Smooth muscle cell (in vitro differentiated cells): ENCODE results near the gene COL3A1. TPM values are rescaled to one million over a fixed set of nuclear protein-coding genes. Genes with fewer than 3 reads are reported as not detected.
A peak's percentile ranks its signal among the peaks of the same experiment; 100 is the strongest.

Experiments used
- DNase-seq: peaks from one replicate; lab custom pipeline; 2025; ENCODE audit not compliant: unreplicated experiment; lab: John Stamatoyannopoulos, UW
- H2AFZ ChIP-seq: fragments of 200-600 bp; sonication (generic); 2 replicates; pipeline ENCODE4 v1.6.0; 2016; ENCODE audit warnings: antibody characterized with exemption, low read depth, mild to moderate bottlenecking
- H3F3A ChIP-seq: fragments of 200-600 bp; sonication (generic); 2 replicates; pipeline ENCODE4 v1.6.0; 2017; ENCODE audit warnings: antibody characterized with exemption, low read depth
- H3K27ac ChIP-seq: fragments of 200-600 bp; sonication (generic); 2 replicates; pipeline ENCODE4 v1.5.1; 2016; ENCODE audit warnings: low read depth, mild to moderate bottlenecking
- H3K27me3 ChIP-seq: fragments of 200-600 bp; sonication (generic); 2 replicates; pipeline ENCODE4 v1.6.1; 2016; ENCODE audit warnings: low read depth, mild to moderate bottlenecking
- H3K36me3 ChIP-seq: fragments of 200-600 bp; sonication (generic); 2 replicates; pipeline ENCODE4 v1.5.1; 2016; ENCODE audit warnings: low read depth
- H3K4me1 ChIP-seq: fragments of 200-600 bp; sonication (generic); 2 replicates; pipeline ENCODE4 v1.5.1; 2016; ENCODE audit warnings: low read depth
- H3K4me2 ChIP-seq: fragments of 200-600 bp; sonication (generic); 2 replicates; pipeline ENCODE4 v1.6.0; 2016; ENCODE audit warnings: mild to moderate bottlenecking
- H3K4me3 ChIP-seq: fragments of 200-600 bp; sonication (generic); 2 replicates; pipeline ENCODE4 v1.5.1; 2016; ENCODE audit warnings: mild to moderate bottlenecking
- H3K79me2 ChIP-seq: fragments of 200-600 bp; sonication (generic); 2 replicates; pipeline ENCODE4 v1.6.0; 2016; ENCODE audit warnings: low read depth, mild to moderate bottlenecking
- H3K9ac ChIP-seq: fragments of 200-600 bp; sonication (generic); 2 replicates; pipeline ENCODE4 v1.6.0; 2016; ENCODE audit warnings: low read depth
- H3K9me3 ChIP-seq: fragments of 200-600 bp; sonication (generic); replicated peaks from 2 replicates; pipeline ENCODE4 v1.5.1; 2016; ENCODE audit warnings: low read depth
- H4K20me1 ChIP-seq: fragments of 200-600 bp; sonication (generic); 2 replicates; pipeline ENCODE4 v1.6.0; 2016; ENCODE audit warnings: low read depth
- WGBS: methylation state at CpG from one replicate; pipeline ENCODE4 v1.1.7; 2016; ENCODE audit warnings: low lambda C conversion rate; 5-methylcytosine and 5-hydroxymethylcytosine counted together
- polyA plus RNA-seq: library from polyadenylated mRNA; unstranded; fragments of >200 nt; fragmentation: Nextera tagmentation; extraction: Ambion mirVana; gene quantifications from 2 replicates; pipeline ENCODE4 v1.2.1, GENCODE V29; 2016
- total RNA-seq: library from RNA; depleted of rRNA; stranded (reverse); fragments of >200 nt; gene quantifications from 2 replicates; pipeline ENCODE4 v1.2.3, GENCODE V29; 2014
- TF ChIP-seq, protein P1 (sequence below): fragments of 200-600 bp; sonication (generic); IDR thresholded peaks from 2 replicates; pipeline ENCODE4 v1.5.1; 2017; ENCODE audit warnings: borderline replicate concordance, mild to moderate bottlenecking, antibody characterized with exemption; ENCODE audit not compliant: insufficient read depth, poor library complexity, severe bottlenecking

Gene COL3A1
- total and polyA plus RNA-seq, 2 experiments from 2014 or later = 10,359 to 11,807 TPM

DNA sequence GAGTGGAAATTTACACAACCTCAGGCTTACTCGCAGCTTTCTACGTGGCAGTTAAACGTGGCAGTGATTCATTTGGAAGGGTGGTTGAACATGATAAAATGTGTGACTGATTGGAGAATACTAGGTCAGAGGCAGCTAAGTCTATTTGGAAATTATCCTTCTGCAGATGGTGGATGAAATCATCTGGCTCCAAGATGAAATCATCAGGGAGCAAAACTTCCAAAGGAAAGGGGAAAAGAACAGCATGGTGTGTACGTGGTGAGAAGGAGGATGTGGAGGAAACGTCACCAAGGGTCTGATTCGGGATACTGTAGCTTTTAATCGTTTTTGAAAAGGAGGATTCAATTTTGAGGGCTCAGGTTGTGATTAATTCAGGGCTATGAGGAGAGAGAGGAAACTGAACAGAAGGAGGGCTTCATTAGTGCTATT, 47.9 kb downstream of the COL3A1 start:
- Histone ChIP-seq H3K4me1 (peaks cover 26% of the 10 kb centered on the region), H3K9ac (peak overlapping the region; percentile 94), H3K27me3 (no peaks in the 10 kb centered on the region), H3F3A (peaks cover 66% of the 10 kb centered on the region), H3K4me2 (peak overlapping the region; percentile 60), H3K27ac (peak overlapping the region; percentile 99), H3K79me2 (no peaks in the 10 kb centered on the region), H2AFZ (no peak overlapping the region), H4K20me1 (no peaks in the 10 kb centered on the region), H3K36me3 (no peaks in the 10 kb centered on the region), H3K4me3 (no peak overlapping the region), H3K9me3 (no peaks in the 10 kb centered on the region)
- 29% methylated on average over 7 of the region's 7 CpGs for WGBS
- TF ChIP-seq, protein P1, sequence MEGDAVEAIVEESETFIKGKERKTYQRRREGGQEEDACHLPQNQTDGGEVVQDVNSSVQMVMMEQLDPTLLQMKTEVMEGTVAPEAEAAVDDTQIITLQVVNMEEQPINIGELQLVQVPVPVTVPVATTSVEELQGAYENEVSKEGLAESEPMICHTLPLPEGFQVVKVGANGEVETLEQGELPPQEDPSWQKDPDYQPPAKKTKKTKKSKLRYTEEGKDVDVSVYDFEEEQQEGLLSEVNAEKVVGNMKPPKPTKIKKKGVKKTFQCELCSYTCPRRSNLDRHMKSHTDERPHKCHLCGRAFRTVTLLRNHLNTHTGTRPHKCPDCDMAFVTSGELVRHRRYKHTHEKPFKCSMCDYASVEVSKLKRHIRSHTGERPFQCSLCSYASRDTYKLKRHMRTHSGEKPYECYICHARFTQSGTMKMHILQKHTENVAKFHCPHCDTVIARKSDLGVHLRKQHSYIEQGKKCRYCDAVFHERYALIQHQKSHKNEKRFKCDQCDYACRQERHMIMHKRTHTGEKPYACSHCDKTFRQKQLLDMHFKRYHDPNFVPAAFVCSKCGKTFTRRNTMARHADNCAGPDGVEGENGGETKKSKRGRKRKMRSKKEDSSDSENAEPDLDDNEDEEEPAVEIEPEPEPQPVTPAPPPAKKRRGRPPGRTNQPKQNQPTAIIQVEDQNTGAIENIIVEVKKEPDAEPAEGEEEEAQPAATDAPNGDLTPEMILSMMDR = no peak
- DNase-seq = no peak

DNA sequence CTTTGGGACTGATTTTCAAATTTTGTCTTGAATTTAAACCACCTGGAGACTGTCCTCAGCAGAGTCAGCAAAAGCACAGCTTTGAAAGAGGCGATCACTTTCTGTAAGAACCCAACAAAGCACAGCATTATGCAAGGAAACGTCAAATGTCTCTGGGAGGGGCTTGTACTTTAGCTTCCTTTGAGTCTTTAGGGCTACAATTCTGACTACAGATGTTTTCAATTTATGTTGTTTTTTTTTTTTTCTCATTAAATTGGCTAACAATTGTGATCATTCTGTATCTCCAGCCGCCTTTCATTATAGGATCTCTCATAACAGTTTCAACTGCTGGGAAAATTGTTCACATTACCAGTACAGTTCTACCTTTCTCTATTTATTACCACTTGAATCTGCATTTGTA, 48.3 kb downstream of the COL3A1 start:
- Histone ChIP-seq H3K79me2 (no peaks in the 10 kb centered on the region), H2AFZ (no peak overlapping the region), H3K9ac (peak overlapping the region; percentile 76), H3K9me3 (no peaks in the 10 kb centered on the region), H4K20me1 (no peaks in the 10 kb centered on the region), H3K27ac (peak overlapping the region; percentile 99), H3K4me3 (no peak overlapping the region), H3K4me2 (peak overlapping the region; percentile 60), H3F3A (peaks cover 61% of the 10 kb centered on the region), H3K4me1 (peaks cover 26% of the 10 kb centered on the region), H3K36me3 (no peaks in the 10 kb centered on the region), H3K27me3 (no peaks in the 10 kb centered on the region)
- WGBS = 53% methylated on average over 3 of the region's 3 CpGs
- TF ChIP-seq, protein P1 = no peak
- no peak for DNase-seq

DNA sequence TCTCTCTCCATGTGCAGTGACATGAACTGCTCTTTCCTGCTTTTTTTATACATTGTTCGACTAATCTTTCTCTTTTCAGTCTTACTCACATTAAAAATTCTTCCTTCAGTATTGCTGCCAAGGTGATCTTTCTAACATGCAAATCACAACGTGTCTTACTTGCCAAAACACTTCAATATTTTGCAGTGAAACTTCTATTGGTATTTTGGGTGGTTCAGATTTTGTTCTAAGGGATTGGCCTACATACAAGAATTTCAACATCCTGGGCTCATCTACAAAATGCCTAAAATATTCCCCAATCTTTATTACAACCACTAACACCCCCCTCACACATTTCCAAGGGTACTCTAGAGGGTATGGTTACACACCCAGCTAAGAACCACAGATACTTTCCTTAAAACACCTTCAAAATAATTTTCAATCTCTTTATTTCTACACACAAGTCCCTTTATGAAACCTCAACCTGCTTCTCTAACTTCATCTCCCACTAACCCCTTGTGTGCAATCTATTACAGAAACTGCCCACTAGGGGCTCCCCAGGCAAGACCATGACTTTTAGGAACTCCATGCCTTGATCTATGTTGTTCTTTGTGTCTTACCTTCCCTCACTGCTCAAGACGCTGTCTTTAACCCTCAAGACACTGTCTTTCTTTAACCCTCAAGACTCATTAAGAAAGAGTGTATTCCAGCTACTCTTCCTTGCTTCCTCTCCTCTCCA, 50.9 kb downstream of the COL3A1 start:
- Histone ChIP-seq H3K4me1 (peaks cover 9% of the 10 kb centered on the region), H3K27me3 (no peaks in the 10 kb centered on the region), H2AFZ (no peak overlapping the region), H3K4me2 (no peak overlapping the region), H3K36me3 (peaks cover under 1% of the 10 kb centered on the region), H3F3A (peaks cover 44% of the 10 kb centered on the region), H3K9ac (no peak overlapping the region), H4K20me1 (no peaks in the 10 kb centered on the region), H3K27ac (peak overlapping the region; percentile 99), H3K9me3 (no peaks in the 10 kb centered on the region), H3K4me3 (no peak overlapping the region), H3K79me2 (peaks cover under 1% of the 10 kb centered on the region)
- DNase-seq = no peak
- TF ChIP-seq, protein P1 = peak; percentile 40
- WGBS = 75% methylated on average over 3 of the region's 3 CpGs

DNA sequence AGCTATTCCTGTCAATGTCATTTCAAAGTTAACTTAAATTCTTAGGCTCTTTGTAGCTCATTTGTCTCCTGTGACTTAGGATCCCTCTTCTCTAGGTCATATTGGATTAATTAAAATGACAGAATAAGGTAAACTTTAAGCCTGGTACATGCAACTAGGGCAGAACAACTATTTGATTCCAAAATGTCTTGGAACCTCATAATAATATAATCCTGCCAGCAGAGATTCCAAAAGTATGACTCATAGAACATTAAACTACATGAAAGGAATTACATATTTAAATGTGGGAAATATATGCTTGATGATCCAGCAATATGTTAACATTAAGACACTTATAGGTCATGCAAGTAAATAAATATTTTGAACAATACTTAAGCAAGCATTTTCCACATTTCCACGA, 63.3 kb downstream of the COL3A1 start:
- Histone ChIP-seq H3K36me3 (peaks cover 72% of the 10 kb centered on the region), H3K79me2 (peaks cover 14% of the 10 kb centered on the region)
- no peak for DNase-seq

More for the DNA sequence above, 63.3 kb downstream of the COL3A1 start:
- Histone ChIP-seq H3K27ac (peak overlapping the region; percentile 17), H4K20me1 (no peaks in the 10 kb centered on the region), H2AFZ (no peak overlapping the region), H3K4me3 (no peak overlapping the region), H3K4me2 (no peak overlapping the region), H3K4me1 (no peaks in the 10 kb centered on the region), H3K27me3 (no peaks in the 10 kb centered on the region), H3F3A (peaks cover 19% of the 10 kb centered on the region), H3K9me3 (no peaks in the 10 kb centered on the region), H3K9ac (no peak overlapping the region)
- WGBS = 90% methylated on average over 1 of the region's 1 CpG
- TF ChIP-seq, protein P1 = no peak
